DND-41 (cell line): Measurements from ENCODE around the gene SLAMF7.

ENCODE experiments used
- EZH2 ChIP-seq: IDR thresholded peaks from 3 replicates; pipeline ENCODE4 v1.6.1; 2012; ENCODE audit warnings: borderline replicate concordance, low read depth, mild to moderate bottlenecking, moderate library complexity, low read length, inconsistent platforms; ENCODE audit not compliant: severe bottlenecking
- TF ChIP-seq, protein P1 (sequence below): IDR thresholded peaks from 2 replicates; pipeline ENCODE4 v1.5.1; 2012; ENCODE audit warnings: borderline replicate concordance, low read length, moderate library complexity, mild to moderate bottlenecking; ENCODE audit not compliant: poor library complexity, severe bottlenecking; ENCODE audit errors: extremely low read depth

DNA sequence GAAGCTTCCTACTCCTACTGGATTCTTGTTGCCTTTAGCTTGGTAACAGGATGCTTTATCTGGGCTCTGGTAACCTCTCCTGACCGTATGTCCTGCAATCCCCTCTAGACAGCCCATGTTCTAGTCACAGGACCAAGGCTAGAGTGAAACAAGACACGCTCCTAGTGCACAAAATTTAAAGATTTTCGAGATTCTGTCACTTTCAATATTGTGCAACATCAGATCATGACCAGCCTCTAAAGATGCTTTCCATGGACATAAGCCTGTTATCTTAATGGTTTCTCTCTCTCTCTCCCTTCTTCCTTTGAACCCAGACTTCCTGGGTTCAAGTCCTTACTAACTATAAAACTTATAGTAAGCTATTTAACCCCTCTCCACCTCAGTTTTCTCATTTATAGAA is 55.3 kb downstream of the SLAMF7 start:
- TF ChIP-seq, protein P1, sequence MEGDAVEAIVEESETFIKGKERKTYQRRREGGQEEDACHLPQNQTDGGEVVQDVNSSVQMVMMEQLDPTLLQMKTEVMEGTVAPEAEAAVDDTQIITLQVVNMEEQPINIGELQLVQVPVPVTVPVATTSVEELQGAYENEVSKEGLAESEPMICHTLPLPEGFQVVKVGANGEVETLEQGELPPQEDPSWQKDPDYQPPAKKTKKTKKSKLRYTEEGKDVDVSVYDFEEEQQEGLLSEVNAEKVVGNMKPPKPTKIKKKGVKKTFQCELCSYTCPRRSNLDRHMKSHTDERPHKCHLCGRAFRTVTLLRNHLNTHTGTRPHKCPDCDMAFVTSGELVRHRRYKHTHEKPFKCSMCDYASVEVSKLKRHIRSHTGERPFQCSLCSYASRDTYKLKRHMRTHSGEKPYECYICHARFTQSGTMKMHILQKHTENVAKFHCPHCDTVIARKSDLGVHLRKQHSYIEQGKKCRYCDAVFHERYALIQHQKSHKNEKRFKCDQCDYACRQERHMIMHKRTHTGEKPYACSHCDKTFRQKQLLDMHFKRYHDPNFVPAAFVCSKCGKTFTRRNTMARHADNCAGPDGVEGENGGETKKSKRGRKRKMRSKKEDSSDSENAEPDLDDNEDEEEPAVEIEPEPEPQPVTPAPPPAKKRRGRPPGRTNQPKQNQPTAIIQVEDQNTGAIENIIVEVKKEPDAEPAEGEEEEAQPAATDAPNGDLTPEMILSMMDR: no peak
- TF ChIP-seq EZH2: no peak
